Measurements from ENCODE around the gene THSD4.

THSD4 gene

DNA sequence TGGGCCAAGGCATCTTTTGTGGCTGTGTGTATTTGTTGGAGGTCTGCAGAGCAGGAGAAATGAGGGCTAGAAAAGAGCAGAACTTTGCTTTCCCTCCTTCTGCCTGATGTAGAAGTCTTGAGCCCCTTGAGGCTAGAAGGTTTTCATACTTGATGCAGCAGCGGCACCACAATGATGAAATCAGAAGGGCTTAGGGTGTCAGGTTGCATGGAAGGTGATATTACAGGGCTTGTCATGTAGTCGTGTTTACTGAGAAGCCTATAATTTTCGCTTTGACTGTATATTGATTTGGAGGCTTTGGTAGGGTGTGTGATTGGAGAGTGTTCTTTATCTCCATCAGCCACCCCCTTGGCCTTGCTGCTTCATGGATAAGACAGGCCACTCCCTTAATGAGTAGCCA is 339.8 kb downstream of the THSD4 start:
- Histone ChIP-seq H3K9ac (ENCODE audit: low read length in 5 of 5) (no peak overlapping the region), H3K4me1 (ENCODE audit: control insufficient read depth in 5 of 5, insufficient read depth in 5 of 5, low read length in 5 of 5) (peaks cover 0 to 11% (median 0%) of the 10 kb centered on the region in 5 donors), H3K4me3 (ENCODE audit: low read depth in 1 of 5, low read length in 5 of 5) (no peak overlapping the region), H3K27ac (ENCODE audit: low read depth, low read length) (no peak overlapping the region), H3K27me3 (ENCODE audit: control insufficient read depth in 5 of 5, insufficient read depth in 4 of 5, low read length in 5 of 5) (peaks cover 0 to 2% (median 0%) of the 10 kb centered on the region in 5 donors), H3K36me3 (ENCODE audit: control insufficient read depth in 5 of 5, insufficient read depth in 5 of 5, low read length in 5 of 5) (no peaks in the 10 kb centered on the region), H3K9me3 (ENCODE audit: control insufficient read depth in 5 of 5, low read length in 5 of 5) (no peaks in the 10 kb centered on the region)

DNA sequence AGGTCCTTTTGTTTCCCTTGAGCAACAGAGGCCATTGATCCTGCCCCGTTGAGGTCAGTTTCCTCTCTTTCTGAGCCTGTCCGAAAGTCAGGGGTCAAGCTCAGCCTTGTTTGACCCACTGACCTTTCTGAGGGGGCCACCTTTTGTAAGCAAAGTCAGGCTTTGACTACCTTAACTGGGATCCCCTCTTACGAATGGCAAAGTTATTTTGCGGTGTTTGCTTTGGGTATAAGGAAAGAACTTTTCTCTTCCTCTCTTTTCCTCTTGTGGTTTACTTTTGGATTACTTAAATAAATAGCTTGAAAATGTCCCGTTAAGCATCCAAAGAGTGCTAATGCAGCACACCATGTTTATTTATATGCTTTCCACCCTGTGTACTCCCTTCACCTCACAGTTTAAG is 340.6 kb downstream of the THSD4 start:
- Histone ChIP-seq H3K27ac (ENCODE audit: low read depth, low read length) (no peak overlapping the region), H3K36me3 (ENCODE audit: control insufficient read depth in 5 of 5, insufficient read depth in 5 of 5, low read length in 5 of 5) (no peaks in the 10 kb centered on the region), H3K9ac (ENCODE audit: low read length in 5 of 5) (no peak overlapping the region), H3K4me1 (ENCODE audit: control insufficient read depth in 5 of 5, insufficient read depth in 5 of 5, low read length in 5 of 5) (peaks cover 0 to 11% (median 0%) of the 10 kb centered on the region in 5 donors), H3K4me3 (ENCODE audit: low read depth in 1 of 5, low read length in 5 of 5) (no peak overlapping the region), H3K9me3 (ENCODE audit: control insufficient read depth in 5 of 5, low read length in 5 of 5) (no peaks in the 10 kb centered on the region), H3K27me3 (ENCODE audit: control insufficient read depth in 5 of 5, insufficient read depth in 4 of 5, low read length in 5 of 5) (peaks cover 0 to 2% (median 0%) of the 10 kb centered on the region in 5 donors)

- H3K27me3 ChIP-seq (ENCODE audit: control insufficient read depth in 5 of 5, insufficient read depth in 4 of 5, low read length in 5 of 5) = peaks cover 0 to 2% (median 0%) of the 10 kb centered on the region in 5 donors
- no peak overlapping the region for H3K9ac ChIP-seq (ENCODE audit: low read length in 5 of 5)
- no peaks in the 10 kb centered on the region for H3K36me3 ChIP-seq (ENCODE audit: control insufficient read depth in 5 of 5, insufficient read depth in 5 of 5, low read length in 5 of 5)
- no peaks in the 10 kb centered on the region for H3K9me3 ChIP-seq (ENCODE audit: control insufficient read depth in 5 of 5, low read length in 5 of 5)
- peaks cover 0 to 11% (median 0%) of the 10 kb centered on the region in 5 donors for H3K4me1 ChIP-seq (ENCODE audit: control insufficient read depth in 5 of 5, insufficient read depth in 5 of 5, low read length in 5 of 5)
- H3K4me3 ChIP-seq (ENCODE audit: low read depth in 1 of 5, low read length in 5 of 5) = no peak overlapping the region
- no peak overlapping the region for H3K27ac ChIP-seq (ENCODE audit: low read depth, low read length)
Measured at GRCh38 chr15:71456362-71456761, 341.1 kb downstream of the THSD4 start.

DNA sequence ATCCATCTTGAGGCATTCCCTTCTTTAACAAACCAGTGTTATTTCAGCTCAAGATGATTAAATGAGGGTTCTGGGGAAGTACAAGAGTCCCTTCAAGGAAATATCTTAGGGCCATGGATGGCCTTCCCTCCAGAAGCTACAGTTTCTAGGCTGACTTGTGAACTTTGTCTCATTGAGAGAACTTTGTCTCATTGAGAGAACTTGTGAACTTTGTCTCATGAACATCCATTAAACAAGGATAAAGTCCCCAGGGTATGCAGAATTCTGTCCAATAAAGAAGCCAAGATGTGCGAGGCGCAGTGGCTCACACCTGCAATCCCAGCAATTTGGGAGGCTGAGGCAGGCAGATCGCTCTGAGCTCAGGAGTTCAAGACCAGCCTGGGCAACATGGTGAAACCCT is 341.5 kb downstream of the THSD4 start:
- Histone ChIP-seq H3K27me3 (ENCODE audit: control insufficient read depth in 5 of 5, insufficient read depth in 4 of 5, low read length in 5 of 5) (peaks cover 0 to 2% (median 0%) of the 10 kb centered on the region in 5 donors), H3K36me3 (ENCODE audit: control insufficient read depth in 5 of 5, insufficient read depth in 5 of 5, low read length in 5 of 5) (no peaks in the 10 kb centered on the region), H3K9me3 (ENCODE audit: control insufficient read depth in 5 of 5, low read length in 5 of 5) (no peaks in the 10 kb centered on the region), H3K4me1 (ENCODE audit: control insufficient read depth in 5 of 5, insufficient read depth in 5 of 5, low read length in 5 of 5) (peaks cover 0 to 11% (median 0%) of the 10 kb centered on the region in 5 donors), H3K27ac (ENCODE audit: low read depth, low read length) (no peak overlapping the region), H3K9ac (ENCODE audit: low read length in 5 of 5) (no peak overlapping the region), H3K4me3 (ENCODE audit: low read depth in 1 of 5, low read length in 5 of 5) (no peak overlapping the region)

GRCh38 chr15:71458089-71458660 is 342.9 kb downstream of the THSD4 start:
- Histone ChIP-seq H3K9ac (ENCODE audit: low read length in 5 of 5) (no peak overlapping the region), H3K9me3 (ENCODE audit: control insufficient read depth in 5 of 5, low read length in 5 of 5) (no peaks in the 10 kb centered on the region), H3K27ac (ENCODE audit: low read depth, low read length) (no peak overlapping the region)

GRCh38 chr15:71461748-71462147 is 346.5 kb downstream of the THSD4 start:
- Histone ChIP-seq H3K36me3 (ENCODE audit: control insufficient read depth in 5 of 5, insufficient read depth in 5 of 5, low read length in 5 of 5) (no peaks in the 10 kb centered on the region), H3K4me3 (ENCODE audit: low read depth in 1 of 5, low read length in 5 of 5) (no peak overlapping the region), H3K4me1 (ENCODE audit: control insufficient read depth in 5 of 5, insufficient read depth in 5 of 5, low read length in 5 of 5) (peaks cover 0 to 11% (median 0%) of the 10 kb centered on the region in 5 donors), H3K9me3 (ENCODE audit: control insufficient read depth in 5 of 5, low read length in 5 of 5) (no peaks in the 10 kb centered on the region), H3K27me3 (ENCODE audit: control insufficient read depth in 5 of 5, insufficient read depth in 4 of 5, low read length in 5 of 5) (no peaks in the 10 kb centered on the region), H3K27ac (ENCODE audit: low read depth, low read length) (no peak overlapping the region), H3K9ac (ENCODE audit: low read length in 5 of 5) (no peak overlapping the region)

More at GRCh38 chr15:71458089-71458660, 342.9 kb downstream of the THSD4 start:
- H3K4me3 ChIP-seq (ENCODE audit: low read depth in 1 of 5, low read length in 5 of 5) = no peak overlapping the region
- H3K36me3 ChIP-seq (ENCODE audit: control insufficient read depth in 5 of 5, insufficient read depth in 5 of 5, low read length in 5 of 5) = no peaks in the 10 kb centered on the region
- peaks cover 0 to 2% (median 0%) of the 10 kb centered on the region in 5 donors for H3K27me3 ChIP-seq (ENCODE audit: control insufficient read depth in 5 of 5, insufficient read depth in 4 of 5, low read length in 5 of 5)
- H3K4me1 ChIP-seq (ENCODE audit: control insufficient read depth in 5 of 5, insufficient read depth in 5 of 5, low read length in 5 of 5) = peaks cover 0 to 11% (median 0%) of the 10 kb centered on the region in 5 donors

DNA sequence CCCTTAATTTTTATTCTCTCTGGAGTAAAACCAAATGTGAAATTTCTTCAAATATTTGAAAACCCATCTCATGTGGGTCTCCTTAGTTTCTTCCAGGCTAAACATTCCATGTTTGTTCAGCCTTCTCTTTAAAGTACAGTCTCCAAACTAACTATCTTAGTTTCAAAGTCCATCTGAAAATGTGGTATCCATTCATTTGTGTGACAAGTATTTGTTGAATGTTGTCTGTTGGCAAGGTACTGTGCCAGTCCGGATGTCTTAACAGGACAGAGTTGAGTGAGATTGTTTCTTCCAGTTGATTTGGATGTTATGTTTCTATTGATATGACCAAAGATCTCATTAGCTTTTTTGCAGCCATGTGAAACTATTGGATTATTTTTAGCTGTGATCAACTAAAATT is 347.4 kb downstream of the THSD4 start:
- Histone ChIP-seq H3K27me3 (ENCODE audit: control insufficient read depth in 5 of 5, insufficient read depth in 4 of 5, low read length in 5 of 5) (no peaks in the 10 kb centered on the region), H3K9me3 (ENCODE audit: control insufficient read depth in 5 of 5, low read length in 5 of 5) (no peaks in the 10 kb centered on the region), H3K9ac (ENCODE audit: low read length in 5 of 5) (no peak overlapping the region), H3K36me3 (ENCODE audit: control insufficient read depth in 5 of 5, insufficient read depth in 5 of 5, low read length in 5 of 5) (no peaks in the 10 kb centered on the region), H3K4me1 (ENCODE audit: control insufficient read depth in 5 of 5, insufficient read depth in 5 of 5, low read length in 5 of 5) (peaks cover 0 to 7% (median 0%) of the 10 kb centered on the region in 5 donors), H3K4me3 (ENCODE audit: low read depth in 1 of 5, low read length in 5 of 5) (no peak overlapping the region), H3K27ac (ENCODE audit: low read depth, low read length) (no peak overlapping the region)

GRCh38 chr15:71463156-71463665 is 347.9 kb downstream of the THSD4 start:
- H3K27me3 ChIP-seq (ENCODE audit: control insufficient read depth in 5 of 5, insufficient read depth in 4 of 5, low read length in 5 of 5) = no peaks in the 10 kb centered on the region
- no peak overlapping the region for H3K27ac ChIP-seq (ENCODE audit: low read depth, low read length)
- H3K4me1 ChIP-seq (ENCODE audit: control insufficient read depth in 5 of 5, insufficient read depth in 5 of 5, low read length in 5 of 5) = peaks cover 0 to 5% (median 0%) of the 10 kb centered on the region in 5 donors
- H3K36me3 ChIP-seq (ENCODE audit: control insufficient read depth in 5 of 5, insufficient read depth in 5 of 5, low read length in 5 of 5) = no peaks in the 10 kb centered on the region
- no peak overlapping the region for H3K9ac ChIP-seq (ENCODE audit: low read length in 5 of 5)
- H3K9me3 ChIP-seq (ENCODE audit: control insufficient read depth in 5 of 5, low read length in 5 of 5) = no peaks in the 10 kb centered on the region
- no peak overlapping the region for H3K4me3 ChIP-seq (ENCODE audit: low read depth in 1 of 5, low read length in 5 of 5)

DNA sequence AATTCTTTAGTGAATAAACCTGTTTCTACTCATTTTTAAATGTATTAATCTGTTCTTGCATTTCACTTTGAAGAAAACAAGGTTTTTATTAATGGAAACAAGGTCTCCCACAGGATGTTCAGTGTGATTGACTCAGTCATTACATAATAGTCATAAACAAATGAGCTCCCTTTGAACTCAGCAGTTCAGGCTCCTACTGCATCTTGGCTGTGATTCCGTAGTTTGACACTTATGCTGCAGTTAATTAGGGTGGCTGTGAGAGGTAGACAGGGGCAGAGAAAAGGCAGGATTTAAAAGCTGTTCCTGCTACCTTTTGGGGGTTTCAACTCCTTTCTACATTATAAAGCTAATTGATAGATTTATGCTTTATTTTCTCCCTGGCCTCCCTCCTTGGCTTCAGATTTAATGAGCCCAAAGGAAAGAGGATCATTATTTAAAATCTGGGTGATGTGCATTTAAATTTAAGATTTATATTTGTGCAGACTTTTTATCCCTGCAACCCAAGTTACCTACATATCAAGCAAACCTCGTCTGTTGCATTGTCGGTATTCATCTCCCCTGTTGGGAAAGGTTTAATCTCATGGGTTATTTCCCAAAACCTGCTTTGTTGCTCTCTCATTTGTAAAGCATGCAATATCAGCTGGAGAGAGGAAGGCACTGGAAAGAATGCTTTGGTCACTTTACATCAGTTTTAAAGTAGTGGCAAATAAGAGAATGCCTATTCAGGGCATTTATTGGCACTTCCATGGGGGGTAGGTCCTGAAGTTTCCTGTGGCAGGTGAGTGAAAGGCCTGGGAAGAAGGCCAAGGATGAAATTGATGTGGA is 350.1 kb downstream of the THSD4 start:
- no peaks in the 10 kb centered on the region for H3K36me3 ChIP-seq (ENCODE audit: control insufficient read depth in 5 of 5, insufficient read depth in 5 of 5, low read length in 5 of 5)
- no peaks in the 10 kb centered on the region for H3K27me3 ChIP-seq (ENCODE audit: control insufficient read depth in 5 of 5, insufficient read depth in 4 of 5, low read length in 5 of 5)
- no peak overlapping the region for H3K9ac ChIP-seq (ENCODE audit: low read length in 5 of 5)
- peaks cover 0 to 4% (median 0%) of the 10 kb centered on the region in 5 donors for H3K9me3 ChIP-seq (ENCODE audit: control insufficient read depth in 5 of 5, low read length in 5 of 5)
- no peaks in the 10 kb centered on the region for H3K4me1 ChIP-seq (ENCODE audit: control insufficient read depth in 5 of 5, insufficient read depth in 5 of 5, low read length in 5 of 5)
- no peak overlapping the region for H3K27ac ChIP-seq (ENCODE audit: low read depth, low read length)
- H3K4me3 ChIP-seq (ENCODE audit: low read depth in 1 of 5, low read length in 5 of 5) = no peak overlapping the region

GRCh38 chr15:71468715-71469114 is 353.4 kb downstream of the THSD4 start:
- H3K9me3 ChIP-seq (ENCODE audit: control insufficient read depth in 5 of 5, low read length in 5 of 5) = peaks cover 0 to 4% (median 0%) of the 10 kb centered on the region in 5 donors
- no peak overlapping the region for H3K27ac ChIP-seq (ENCODE audit: low read depth, low read length)
- no peaks in the 10 kb centered on the region for H3K27me3 ChIP-seq (ENCODE audit: control insufficient read depth in 5 of 5, insufficient read depth in 4 of 5, low read length in 5 of 5)
- no peak overlapping the region for H3K4me3 ChIP-seq (ENCODE audit: low read depth in 1 of 5, low read length in 5 of 5)
- no peaks in the 10 kb centered on the region for H3K36me3 ChIP-seq (ENCODE audit: control insufficient read depth in 5 of 5, insufficient read depth in 5 of 5, low read length in 5 of 5)
- no peak overlapping the region for H3K9ac ChIP-seq (ENCODE audit: low read length in 5 of 5)
- H3K4me1 ChIP-seq (ENCODE audit: control insufficient read depth in 5 of 5, insufficient read depth in 5 of 5, low read length in 5 of 5) = peaks cover 4 to 11% (median 9%) of the 10 kb centered on the region in 5 donors
